NCI-H526 treated with DMSO at 0.1 percent for 48 hours (cell line): ENCODE results near the gene MAPKAPK3.
"Not testable (repeated sequence)": the region's sequence is repeated elsewhere in the genome, so short reads cannot be mapped to it uniquely, and the experiment has no call there.

Experiments
- DNase-seq: peaks from one replicate; lab custom pipeline; 2025; lab: John Stamatoyannopoulos, UW

MAPKAPK3 gene

DNA sequence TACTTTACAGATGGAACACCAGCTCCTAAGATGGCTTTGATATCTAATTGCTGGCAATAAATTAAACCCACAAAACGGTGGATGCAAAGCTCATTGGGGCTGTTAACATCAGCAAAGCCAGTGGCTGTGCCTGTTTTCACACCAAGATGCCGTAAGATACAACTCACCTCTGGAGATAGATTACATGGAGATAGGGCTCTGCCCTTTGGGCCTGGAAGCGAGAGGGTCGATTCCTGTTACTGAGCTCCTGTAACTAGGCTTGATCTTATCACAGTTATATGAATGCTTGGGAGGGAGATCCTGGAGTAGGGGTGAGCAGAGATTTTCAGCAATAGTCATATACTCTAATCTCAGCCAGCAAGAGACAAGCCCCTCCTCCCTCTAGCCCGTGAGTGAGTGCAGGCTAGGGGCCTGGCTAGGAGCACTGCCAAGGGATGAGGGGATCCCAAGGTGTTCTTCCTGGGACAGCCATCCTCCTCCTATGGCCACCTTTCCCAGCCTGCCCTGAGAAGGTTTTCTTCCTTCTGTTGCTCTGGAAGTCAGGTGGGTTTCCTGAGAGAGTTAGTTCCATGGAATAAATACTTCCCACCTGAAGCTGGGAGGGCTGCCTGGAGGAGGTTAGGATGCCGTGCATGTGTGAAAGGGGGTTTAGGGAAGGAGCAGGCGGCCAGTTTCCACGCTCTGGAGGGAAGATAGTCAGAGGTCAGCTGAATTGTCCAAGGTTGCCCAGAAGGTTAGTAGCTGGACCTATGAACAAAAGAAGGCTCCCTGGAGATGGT lies 39.7 kb downstream of the MAPKAPK3 start:
- DNase-seq, result no peak

DNA sequence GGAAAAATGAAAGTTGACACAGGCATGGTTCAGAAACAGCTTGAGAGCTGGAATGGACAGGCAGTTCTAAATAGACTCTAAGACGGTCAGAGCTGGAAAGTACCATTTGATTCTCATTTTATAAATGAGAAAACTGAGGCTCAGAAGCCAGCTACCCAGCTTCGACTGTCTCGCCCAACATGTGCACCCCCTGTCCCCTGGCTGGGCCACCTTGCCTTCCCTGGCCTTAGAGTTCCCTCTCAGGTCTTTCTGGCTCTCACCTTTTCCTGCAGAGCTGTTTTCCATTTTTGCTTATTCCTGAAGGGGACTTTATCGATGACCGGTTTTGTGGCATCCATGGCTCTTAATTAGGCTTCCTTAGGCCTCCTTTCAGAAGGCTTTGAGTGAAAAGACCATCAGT lies 40.5 kb downstream of the MAPKAPK3 start:
- no peak for DNase-seq

DNA sequence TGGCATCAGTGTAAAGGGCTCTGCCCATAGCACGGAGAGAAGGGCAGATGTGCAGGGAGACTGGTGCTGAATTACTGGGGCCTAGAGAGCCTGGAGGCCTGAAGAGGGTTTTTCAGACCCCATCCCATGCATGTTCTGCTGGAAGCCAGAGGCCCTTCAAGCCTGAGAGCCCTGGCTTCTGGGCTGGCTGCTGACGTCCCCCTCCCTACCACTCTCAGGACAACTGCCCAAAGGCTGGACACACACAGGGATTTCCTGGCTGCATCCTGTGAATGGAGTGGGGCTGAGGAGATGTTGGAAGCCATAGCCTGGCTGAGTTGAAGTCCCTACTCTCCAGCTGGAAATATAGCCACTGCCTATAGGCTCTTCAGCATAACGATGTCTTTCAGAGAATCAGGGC lies 40.9 kb downstream of the MAPKAPK3 start:
- DNase-seq, result no peak

DNA sequence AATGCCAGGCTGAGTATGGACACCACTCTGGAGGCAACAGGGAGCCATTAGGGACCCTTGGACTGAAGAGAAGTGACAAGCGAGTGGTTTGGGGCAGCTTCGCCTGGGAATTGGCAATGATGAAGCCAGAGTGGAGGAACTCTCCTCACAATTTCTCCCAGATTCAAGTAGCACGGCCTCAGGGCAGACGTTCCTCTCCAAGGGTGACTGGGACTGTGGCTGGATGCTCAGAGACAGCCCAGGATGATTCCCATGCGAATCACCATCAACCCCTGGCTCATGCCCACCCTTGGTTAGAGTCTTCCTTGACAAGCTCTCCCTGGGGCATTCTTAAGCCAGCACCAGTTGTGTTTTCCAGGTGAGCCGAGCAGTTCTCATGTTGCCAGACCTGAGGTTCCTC lies 41.5 kb downstream of the MAPKAPK3 start:
- no peak for DNase-seq

DNA sequence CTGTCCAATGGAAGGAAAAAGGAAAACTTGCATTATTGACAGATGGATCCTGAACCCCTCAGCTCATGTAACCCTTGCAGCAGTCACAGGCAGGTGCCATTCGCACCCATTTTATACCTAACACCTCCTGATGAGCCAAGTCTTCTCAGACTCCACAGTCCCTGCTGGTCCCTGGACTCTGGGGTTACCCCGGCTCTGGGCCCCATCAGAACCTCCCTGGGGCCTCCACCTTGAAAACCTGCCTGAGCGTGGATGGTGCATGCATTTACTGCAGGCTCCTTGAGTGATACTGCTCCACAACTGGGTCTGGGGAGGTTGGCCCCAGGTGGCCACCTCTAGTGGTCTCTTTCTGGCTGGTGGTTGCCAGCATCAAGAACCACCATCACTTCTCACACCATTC lies 41.9 kb downstream of the MAPKAPK3 start:
- DNase-seq, result no peak

DNA sequence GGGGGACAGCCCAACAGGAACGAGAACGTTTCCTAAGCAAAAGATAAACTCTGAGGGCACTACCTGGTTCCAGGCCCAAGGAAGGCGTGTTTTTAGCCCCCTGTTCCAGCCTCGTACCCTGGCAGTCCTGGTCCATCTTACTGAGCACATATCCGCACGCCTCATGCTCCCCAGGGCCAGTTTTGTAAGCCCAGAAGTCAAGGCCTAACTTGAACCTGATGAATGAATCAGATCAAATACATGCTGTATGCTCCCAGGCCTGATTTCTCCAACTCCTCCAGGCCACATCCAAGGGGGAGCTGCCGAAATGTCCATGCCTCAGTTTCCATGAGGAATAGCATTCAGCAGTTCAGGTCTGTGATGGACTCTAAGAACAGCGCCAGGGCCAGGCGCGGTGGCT lies 43.4 kb downstream of the MAPKAPK3 start:
- DNase-seq, result no peak

DNA sequence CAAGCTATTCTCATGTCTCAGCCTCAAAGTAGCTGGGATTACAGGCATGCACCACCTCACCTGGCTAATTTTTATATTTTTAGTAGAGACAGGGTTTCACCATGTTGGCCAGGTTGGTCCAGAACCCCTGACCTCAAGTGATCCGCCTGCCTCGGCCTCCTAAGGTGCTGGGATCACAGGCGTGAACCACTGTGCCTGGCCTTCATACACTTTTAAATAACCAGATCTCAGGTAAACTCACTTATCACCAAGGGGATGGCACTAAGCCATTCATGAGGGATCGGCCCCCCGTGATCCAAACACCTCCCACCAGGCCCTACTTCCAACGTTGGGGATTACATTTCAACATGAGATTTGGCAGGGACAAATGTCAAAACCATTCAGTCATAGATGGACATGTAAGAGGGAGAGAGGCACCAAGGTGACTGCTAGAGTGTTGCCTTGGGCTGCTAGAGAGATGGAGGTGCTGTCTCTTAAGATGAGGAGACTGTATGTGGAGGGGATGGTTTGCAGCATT lies 44.4 kb downstream of the MAPKAPK3 start:
- no peak for DNase-seq

DNA sequence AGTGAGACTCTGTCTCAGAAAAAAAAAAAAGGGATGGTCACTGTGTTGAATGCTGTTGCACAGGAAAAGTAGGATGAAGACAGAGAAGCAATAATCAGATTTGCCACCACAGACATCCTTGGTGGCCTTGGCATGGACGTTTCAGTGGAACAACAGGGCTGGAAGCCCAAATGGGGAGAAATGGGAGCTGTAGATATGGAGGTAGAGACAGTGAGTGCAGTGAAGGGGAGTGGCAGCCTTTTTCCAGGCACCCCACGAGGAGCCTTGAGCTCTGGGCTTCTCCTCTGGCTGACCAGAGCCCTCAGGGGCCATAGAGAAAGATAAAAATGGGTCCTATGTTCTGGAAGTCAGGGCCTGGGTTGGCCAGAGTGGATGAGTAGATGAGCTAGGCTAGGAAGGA lies 45.5 kb downstream of the MAPKAPK3 start:
- no peak for DNase-seq

DNA sequence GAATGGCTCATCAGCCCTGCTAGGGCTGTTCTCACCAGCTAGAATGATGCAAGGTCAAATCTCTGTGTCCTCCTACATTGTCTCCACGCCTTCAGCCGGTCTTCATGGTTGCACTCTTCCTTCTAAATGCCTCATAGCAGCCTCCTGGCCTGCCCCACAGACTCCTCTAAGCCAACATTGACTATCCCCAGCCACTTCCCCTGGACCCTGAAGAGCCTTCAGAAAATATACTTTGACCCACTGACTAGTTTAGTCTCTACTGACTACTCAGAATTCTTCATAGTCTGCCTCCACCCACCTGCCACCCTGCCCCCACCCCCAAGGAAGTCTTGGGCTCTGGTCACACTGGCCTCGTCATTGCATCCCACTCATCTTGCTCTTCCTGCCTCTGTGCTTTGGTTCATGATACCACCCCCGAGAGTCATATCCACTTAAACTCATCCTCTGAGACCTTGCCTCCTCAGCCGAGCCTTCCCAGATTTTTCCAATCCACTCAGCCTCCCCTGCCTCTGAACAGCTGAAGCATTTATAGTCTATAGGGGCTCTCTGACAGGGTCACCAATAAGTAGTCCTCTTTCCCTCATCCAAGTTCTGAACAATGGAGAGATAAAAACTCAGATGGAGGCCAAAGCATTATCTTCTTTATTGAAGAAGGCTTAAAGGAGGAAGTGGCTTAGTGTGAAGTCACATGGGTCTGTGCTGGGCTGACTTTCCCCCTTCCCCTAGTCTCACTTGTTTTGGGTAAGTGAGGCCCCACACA lies 48.3 kb downstream of the MAPKAPK3 start:
- DNase-seq, result no peak

DNA sequence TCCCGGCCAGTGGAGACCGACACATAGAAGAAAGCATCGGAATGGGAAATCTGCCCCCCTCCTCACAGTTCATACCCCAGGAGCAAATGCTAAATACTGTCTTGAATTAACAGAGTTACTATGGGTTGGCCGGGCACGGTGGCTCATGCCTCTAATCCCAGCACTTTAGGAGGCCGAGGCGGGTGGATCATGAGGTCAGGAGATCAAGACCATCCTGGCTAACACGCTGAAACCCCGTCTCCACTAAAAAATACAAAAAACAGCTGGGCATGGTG lies 48.8 kb downstream of the MAPKAPK3 start:
- DNase-seq, result not testable (repeated sequence)

DNA sequence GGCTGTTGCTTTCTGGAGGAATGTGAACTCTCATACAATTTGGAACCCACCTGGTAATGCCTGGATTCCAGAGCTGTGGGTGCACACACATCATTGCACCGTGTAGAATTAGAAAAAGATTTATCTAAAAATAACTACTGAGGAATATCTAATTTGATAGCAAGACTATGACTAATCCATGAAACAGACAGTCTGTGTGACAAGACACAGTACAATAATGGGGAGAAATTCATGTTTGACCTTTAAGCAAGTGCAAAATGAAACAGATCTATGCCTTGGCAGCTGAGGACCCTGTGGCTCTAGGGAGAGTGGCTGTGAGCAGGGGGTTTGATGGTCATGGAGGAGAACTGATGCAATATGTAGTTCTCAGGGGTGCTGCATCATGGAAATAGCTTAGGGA lies 49.9 kb downstream of the MAPKAPK3 start:
- no peak for DNase-seq

DNA sequence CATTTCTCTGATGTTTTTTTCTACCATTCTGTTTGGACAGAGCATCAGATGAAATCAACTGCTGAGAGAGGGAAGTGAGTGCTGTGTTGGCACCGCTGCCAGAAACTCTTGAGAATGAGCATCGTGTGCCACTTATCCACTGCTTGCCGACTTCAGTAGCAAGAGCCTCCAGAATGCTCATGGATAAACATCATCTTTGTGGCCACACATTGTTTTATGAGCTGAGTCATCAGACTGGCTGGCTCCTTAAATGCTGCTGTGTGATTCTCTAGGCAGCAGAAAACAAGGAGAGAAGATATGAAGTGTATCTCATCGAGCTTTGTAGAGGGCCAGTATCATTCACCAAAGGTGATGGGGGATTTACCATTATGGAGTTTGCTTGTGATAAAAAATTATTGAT lies 54.4 kb downstream of the MAPKAPK3 start:
- DNase-seq, result no peak

DNA sequence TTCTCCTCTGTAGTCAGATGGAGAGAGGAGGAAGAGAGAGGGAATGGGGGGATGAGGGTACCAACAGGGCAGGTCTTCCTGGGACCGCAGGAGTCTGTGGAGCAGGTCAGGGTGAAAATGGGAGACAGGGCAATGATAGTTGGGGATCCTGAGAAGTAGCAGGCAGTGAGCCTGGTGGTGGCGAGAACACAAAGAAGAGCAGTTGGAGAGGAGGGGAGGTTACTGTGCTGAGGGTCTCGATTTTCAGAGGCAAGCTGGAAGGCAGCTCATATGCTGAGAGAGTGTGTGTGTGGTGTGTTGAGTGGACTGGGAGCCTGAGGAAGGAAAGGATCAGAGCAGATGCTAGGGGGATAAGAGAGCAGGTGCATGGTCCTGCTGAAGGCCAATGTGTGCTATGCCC lies 55.7 kb downstream of the MAPKAPK3 start:
- DNase-seq, result no peak

DNA sequence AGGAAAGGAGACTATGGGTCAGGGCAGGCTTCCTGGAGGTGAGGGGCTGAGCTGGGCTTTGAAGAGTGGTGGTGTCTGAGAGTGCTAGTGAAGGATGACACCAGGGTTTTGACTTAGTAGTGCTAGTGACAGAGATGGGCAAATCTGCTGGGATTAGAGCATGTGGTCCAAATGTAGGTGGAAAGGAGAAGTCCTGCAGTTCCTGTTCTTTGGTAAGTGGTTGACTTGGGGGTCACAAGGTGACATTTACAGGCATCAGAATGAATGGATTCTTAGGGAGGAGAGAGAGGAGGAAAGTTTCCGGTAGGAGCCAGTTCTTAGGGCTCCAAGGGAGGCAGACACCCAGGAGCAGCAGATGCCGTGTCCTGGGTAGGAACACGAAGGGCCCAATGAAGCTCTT lies 57.0 kb downstream of the MAPKAPK3 start:
- no peak for DNase-seq

DNA sequence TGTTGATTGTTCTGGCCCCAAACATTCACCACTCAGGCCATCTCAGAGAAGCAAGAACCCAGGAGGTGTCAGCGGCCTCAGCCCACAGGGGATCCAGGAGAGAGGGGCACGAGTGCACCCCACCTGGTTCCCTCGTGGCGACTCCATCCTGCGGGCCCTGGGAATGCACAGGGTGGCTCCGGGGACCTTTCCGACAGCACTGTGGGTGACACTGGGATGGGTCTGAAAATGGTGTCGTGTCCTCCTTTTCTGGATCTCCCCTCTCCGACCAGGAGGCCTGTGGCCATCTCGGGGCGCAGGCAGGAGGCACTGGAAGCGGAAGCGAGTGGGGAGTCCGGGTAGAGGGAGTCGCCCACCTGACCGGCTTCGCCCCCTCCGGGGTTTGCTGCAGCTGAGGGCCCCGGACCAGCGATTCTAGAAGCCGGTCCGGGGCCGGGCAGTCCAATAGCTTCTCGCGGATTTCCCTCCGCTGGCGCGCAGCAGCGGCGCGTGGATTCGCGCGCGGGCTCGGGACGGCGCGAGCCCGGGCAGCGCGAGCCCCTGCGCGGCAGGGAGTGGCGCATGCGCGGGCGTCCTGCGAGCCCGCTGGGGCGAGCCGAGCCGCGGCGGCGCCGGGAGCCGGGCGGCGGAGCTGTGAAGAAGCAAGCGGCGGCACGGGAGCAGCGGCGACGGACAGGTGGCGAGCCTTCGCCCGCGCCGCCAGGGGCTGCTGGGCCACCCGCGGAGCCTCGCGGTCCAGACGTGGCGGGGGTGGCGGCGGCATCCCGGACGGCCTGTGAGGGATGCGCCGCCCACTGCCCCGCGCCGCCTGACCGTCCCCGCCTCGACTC lies 57.6 kb downstream of the MAPKAPK3 start, which contains the start of gene DOCK3:
Gene DOCK3, plus strand, starts transcription at position 579 of the 830 bp plus-strand sequence. CDS start 337 bp downstream, outside the sequence.
- peak; percentile 12 for DNase-seq

DNA sequence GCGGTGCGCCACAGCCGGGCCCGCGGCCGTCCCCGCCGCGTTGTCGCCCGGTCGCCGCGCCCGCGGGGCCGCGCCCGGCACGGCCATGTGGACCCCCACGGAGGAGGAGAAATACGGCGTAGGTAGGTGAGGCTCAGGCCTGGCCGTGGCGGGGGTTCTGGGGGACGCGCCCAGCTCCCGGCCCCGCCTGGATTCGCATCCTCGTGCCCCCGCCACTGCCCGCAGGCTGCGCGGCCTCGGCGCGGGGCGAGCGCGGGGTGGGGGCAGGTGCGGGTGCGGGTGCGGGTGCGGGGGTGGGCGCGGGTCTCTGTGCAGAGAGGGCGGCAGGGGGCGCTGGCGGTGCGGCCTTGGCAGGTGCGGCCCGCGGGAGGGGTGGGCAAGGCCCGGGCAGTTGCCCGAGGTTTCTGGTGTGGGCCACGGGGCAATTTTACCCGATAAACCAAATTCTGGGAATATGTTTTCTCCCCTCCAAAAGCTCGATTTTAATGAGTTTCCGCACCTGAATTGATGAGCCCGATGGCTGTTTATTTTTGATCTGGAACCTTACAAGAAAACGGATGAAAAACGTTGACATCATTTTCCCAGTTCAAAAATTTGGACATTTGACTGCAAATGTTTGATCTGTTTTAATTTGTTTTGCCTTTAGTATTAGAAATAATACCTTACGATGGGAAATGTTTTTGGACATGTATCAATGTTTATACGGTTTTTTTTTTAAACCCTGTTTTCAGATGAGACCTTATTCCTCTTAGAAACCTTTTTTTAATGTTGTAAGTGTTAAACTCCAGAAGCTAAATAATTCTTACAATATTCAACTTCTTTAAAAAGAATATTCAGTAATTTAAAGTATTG lies 58.5 kb downstream of the MAPKAPK3 start:
- peak; percentile 39 for DNase-seq

DNA sequence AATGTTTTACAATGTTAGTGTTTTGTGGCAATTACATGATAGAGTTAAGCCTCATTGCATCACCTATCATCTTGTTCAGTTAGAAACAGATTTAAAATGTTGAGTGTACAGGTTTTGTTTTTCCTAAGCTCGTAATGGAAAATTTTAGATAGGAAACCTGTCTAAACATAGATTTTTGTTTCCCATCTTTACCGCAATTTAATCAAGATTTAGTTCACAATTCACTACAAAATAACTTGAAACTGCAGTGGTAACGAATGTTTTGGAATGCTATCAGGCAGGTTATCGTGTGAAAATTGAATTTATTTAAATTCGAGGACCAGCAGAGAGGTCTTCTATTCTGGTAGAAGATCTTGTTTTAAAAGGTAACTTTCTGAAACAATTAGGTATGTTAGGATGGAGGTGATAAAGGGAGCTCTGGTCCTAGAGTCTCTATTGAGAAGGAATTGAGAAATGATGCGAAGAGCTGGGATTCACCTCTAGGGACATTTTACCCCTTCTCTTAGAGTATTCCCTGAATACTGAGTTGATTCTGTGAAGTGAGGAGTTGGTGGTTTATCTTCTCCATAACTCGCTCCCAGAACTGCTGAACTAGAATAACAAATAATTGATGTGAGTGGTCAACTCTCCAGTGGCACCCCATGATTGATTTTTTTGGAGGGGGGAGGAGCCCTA lies 59.2 kb downstream of the MAPKAPK3 start:
- no peak for DNase-seq

DNA sequence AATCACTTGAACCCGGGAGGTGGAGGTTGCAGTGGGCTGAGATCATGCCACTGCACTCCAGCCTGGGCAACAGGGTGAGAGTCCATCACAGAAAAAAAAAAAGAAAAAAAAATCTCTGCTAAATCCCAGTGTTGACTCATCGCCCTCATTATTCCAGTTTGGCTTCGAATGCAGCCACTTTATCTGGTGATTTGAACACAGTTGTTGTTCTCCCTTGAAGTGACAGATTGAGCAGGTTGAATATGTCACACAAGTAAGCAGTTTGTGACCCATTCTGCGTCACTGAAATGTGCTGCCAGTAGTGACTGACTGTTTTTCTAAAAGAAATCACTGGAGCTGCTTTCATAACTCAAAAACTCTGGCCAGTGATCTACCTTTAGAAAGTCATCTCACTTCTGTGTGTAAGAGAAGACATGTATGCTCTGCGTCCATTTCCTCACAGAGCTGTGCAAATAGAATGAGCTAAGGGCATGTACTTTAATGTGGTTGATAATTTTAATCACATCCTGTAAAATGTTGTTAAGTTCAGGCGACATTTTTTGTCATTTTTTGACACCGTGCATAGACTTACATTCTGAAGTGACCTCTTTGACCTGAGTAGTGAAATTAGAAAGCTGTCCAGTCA lies 70.3 kb downstream of the MAPKAPK3 start:
- DNase-seq, result no peak

DNA sequence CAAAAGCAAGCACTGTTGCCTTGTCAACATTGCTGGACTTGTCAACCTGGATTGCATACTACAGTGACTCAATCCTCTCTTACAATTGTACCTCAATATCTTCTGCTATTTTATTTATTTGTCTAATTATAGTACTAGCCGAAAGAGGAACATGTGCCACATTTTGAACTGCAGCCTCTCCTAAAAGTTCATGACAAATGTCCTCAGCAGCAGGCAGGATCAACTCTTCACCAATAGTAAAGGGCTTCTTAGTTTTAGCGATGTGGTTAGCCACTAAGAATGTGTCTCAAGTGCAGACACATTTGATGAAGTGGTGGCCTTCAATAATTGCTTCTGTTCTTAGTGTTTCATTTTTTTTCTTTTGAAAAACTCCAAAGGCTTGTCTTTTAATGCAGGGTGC lies 71.0 kb downstream of the MAPKAPK3 start:
- no peak for DNase-seq

DNA sequence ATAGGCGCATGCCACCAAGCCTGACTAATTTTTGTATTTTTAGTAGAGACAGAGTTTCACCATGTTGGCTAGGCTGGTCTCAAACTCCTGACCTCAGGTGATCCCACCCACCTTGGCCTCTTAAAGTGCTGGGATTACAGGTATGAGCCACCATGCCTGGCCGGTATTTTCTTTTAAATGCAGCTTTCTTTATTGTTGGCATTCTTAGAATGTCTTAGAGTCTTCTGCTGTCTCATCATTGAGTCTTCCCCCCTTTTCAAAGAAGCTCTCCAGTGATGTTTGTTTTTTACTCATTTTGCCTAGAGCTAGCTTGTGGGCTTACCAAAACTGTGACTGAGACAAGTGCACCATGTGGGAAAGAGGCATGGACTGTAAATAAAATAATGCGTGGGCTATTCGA lies 71.7 kb downstream of the MAPKAPK3 start:
- not testable (repeated sequence) for DNase-seq

DNA sequence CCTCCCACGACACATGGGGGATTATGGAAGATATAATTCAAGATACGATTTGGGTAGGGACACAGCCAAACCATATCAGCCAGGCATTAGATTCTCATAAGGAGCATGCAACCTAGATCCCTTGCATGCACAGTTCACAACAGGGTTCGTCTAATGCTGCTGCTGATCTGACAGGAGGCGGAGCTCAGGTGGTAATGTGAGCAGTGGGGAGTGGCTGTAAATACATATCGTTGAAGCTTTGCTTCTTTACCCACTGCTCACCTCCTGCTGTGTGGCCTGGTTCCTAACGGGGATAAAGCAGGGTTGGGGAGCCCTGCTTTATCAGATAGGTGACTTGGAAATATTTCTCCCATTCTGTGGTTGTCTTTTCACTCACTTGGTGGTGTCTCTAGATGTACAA lies 72.6 kb downstream of the MAPKAPK3 start:
- no peak for DNase-seq
